Measurements from ENCODE around the gene TECPR2. TPM values are rescaled to one million over a fixed set of nuclear protein-coding genes. Genes with fewer than 3 reads are reported as not detected.
A peak's percentile ranks its signal among the peaks of the same experiment; 100 is the strongest.

TECPR2 gene
- total RNA-seq, 1 donor from 2014 or later = 8.4 TPM

GRCh38 chr14:102437997-102438915, 75.5 kb downstream of the TECPR2 start:
- TF ChIP-seq EZH2phosphoT487 (IDR thresholded peaks at IDR 0.05) (no peak), EZH2 (IDR thresholded peaks at IDR 0.05) (no peak)
- TF ChIP-seq, protein P1, sequence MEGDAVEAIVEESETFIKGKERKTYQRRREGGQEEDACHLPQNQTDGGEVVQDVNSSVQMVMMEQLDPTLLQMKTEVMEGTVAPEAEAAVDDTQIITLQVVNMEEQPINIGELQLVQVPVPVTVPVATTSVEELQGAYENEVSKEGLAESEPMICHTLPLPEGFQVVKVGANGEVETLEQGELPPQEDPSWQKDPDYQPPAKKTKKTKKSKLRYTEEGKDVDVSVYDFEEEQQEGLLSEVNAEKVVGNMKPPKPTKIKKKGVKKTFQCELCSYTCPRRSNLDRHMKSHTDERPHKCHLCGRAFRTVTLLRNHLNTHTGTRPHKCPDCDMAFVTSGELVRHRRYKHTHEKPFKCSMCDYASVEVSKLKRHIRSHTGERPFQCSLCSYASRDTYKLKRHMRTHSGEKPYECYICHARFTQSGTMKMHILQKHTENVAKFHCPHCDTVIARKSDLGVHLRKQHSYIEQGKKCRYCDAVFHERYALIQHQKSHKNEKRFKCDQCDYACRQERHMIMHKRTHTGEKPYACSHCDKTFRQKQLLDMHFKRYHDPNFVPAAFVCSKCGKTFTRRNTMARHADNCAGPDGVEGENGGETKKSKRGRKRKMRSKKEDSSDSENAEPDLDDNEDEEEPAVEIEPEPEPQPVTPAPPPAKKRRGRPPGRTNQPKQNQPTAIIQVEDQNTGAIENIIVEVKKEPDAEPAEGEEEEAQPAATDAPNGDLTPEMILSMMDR (IDR thresholded peaks at IDR 0.05) = peak; percentile 79
- no peaks in the 10 kb centered on the region for H4K20me1 ChIP-seq (ENCODE audit: low read depth)
- H3K4me1 ChIP-seq = peaks cover 5% of the 10 kb centered on the region
- H2AFZ ChIP-seq (replicated peaks) = peak overlapping the region; percentile 38
- no peak overlapping the region for H3K4me3 ChIP-seq
- H3K27ac Mint-ChIP-seq = no peak overlapping the region
- H3K4me1 Mint-ChIP-seq = peaks cover 5% of the 10 kb centered on the region
- H3K27ac ChIP-seq = no peak overlapping the region
- H3K4me2 ChIP-seq = peak overlapping the region; percentile 8
- no peaks in the 10 kb centered on the region for H3K9me3 Mint-ChIP-seq
- peaks cover 9% of the 10 kb centered on the region for H3K36me3 Mint-ChIP-seq
- H3F3A ChIP-seq (ENCODE audit: low read depth) = peaks cover 7% of the 10 kb centered on the region
- no peaks in the 10 kb centered on the region for H3K27me3 ChIP-seq
- H3K36me3 ChIP-seq = no peaks in the 10 kb centered on the region
- peak overlapping the region; percentile 57 for H3K4me3 Mint-ChIP-seq
- peaks cover 4% of the 10 kb centered on the region for H3K27me3 Mint-ChIP-seq (ENCODE audit: insufficient read depth, low read depth)
- no peaks in the 10 kb centered on the region for H3K79me2 ChIP-seq (ENCODE audit: low read depth)
- H3K9ac ChIP-seq = no peak overlapping the region
- no peaks in the 10 kb centered on the region for H3K9me3 ChIP-seq (ENCODE audit: low read depth)
- DNase-seq (ENCODE audit: low spot score) = peak; percentile 96

GRCh38 chr14:102439556-102439955, 76.8 kb downstream of the TECPR2 start:
- Histone ChIP-seq H4K20me1 (ENCODE audit: low read depth) (no peaks in the 10 kb centered on the region), H3K4me1 (peaks cover 5% of the 10 kb centered on the region), H2AFZ (replicated peaks) (no peak overlapping the region), H3K27ac (no peak overlapping the region), H3F3A (ENCODE audit: low read depth) (peaks cover 7% of the 10 kb centered on the region), H3K4me2 (no peak overlapping the region), H3K4me3 (no peak overlapping the region), H3K9ac (no peak overlapping the region), H3K9me3 (ENCODE audit: low read depth) (no peaks in the 10 kb centered on the region), H3K79me2 (ENCODE audit: low read depth) (no peaks in the 10 kb centered on the region), H3K36me3 (no peaks in the 10 kb centered on the region), H3K27me3 (no peaks in the 10 kb centered on the region)
- H3K4me3 Mint-ChIP-seq = no peak overlapping the region
- H3K9me3 Mint-ChIP-seq = no peaks in the 10 kb centered on the region
- TF ChIP-seq EZH2phosphoT487 (IDR thresholded peaks at IDR 0.05) (no peak), EZH2 (IDR thresholded peaks at IDR 0.05) (no peak)
- TF ChIP-seq, protein P1 (IDR thresholded peaks at IDR 0.05) = no peak
- no peak overlapping the region for H3K27ac Mint-ChIP-seq
- H3K4me1 Mint-ChIP-seq = peaks cover 5% of the 10 kb centered on the region
- no peak for DNase-seq (ENCODE audit: low spot score)
- H3K36me3 Mint-ChIP-seq = peaks cover 9% of the 10 kb centered on the region
- peaks cover 4% of the 10 kb centered on the region for H3K27me3 Mint-ChIP-seq (ENCODE audit: insufficient read depth, low read depth)

DNA sequence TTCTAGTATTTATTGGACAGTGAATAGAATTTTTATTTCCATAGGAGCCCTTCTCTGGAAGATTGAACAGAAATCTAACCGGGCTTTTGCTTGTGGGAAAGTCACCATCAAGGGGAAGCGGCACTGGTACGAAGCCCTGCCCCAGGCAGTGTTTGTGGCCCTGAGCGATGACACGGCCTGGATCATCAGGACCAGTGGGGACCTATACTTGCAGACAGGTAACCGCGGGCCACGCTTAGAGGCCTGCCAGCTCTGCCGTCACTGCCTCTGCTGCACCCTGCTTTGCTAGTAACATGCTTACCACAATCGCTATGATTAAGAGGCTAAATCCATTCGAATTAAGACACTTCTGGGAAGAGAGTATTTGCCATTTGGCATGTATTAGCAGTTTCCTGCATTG, 77.7 kb downstream of the TECPR2 start:
- Mint-ChIP-seq H3K4me3 (no peak overlapping the region), H3K4me1 (peaks cover 5% of the 10 kb centered on the region), H3K36me3 (peaks cover 10% of the 10 kb centered on the region), H3K27me3 (ENCODE audit: insufficient read depth, low read depth) (peaks cover 4% of the 10 kb centered on the region), H3K27ac (no peak overlapping the region), H3K9me3 (no peaks in the 10 kb centered on the region)
- TF ChIP-seq, protein P1 (IDR thresholded peaks at IDR 0.05) = no peak
- no peak for TF ChIP-seq EZH2phosphoT487 (IDR thresholded peaks at IDR 0.05)
- no peak for TF ChIP-seq EZH2 (IDR thresholded peaks at IDR 0.05)
- no peaks in the 10 kb centered on the region for H4K20me1 ChIP-seq (ENCODE audit: low read depth)
- no peak overlapping the region for H3K9ac ChIP-seq
- no peak overlapping the region for H3K4me2 ChIP-seq
- peaks cover 7% of the 10 kb centered on the region for H3F3A ChIP-seq (ENCODE audit: low read depth)
- no peak overlapping the region for H2AFZ ChIP-seq (replicated peaks)
- no peak for DNase-seq (ENCODE audit: low spot score)
- H3K27me3 ChIP-seq = no peaks in the 10 kb centered on the region
- peaks cover 5% of the 10 kb centered on the region for H3K4me1 ChIP-seq
- H3K9me3 ChIP-seq (ENCODE audit: low read depth) = no peaks in the 10 kb centered on the region
- no peaks in the 10 kb centered on the region for H3K79me2 ChIP-seq (ENCODE audit: low read depth)
- no peak overlapping the region for H3K4me3 ChIP-seq
- no peaks in the 10 kb centered on the region for H3K36me3 ChIP-seq
- no peak overlapping the region for H3K27ac ChIP-seq

All from neural progenitor cell (in vitro differentiated cells).